COR-L47 (cell line): ENCODE measurements around the gene S100A3.
"Not testable (repeated sequence)": the region's sequence is repeated elsewhere in the genome, so short reads cannot be mapped to it uniquely, and the experiment has no call there.

Experiments
- DNase-seq: peaks from one replicate; lab custom pipeline; 2025; lab: John Stamatoyannopoulos, UW

Gene S100A3

DNA sequence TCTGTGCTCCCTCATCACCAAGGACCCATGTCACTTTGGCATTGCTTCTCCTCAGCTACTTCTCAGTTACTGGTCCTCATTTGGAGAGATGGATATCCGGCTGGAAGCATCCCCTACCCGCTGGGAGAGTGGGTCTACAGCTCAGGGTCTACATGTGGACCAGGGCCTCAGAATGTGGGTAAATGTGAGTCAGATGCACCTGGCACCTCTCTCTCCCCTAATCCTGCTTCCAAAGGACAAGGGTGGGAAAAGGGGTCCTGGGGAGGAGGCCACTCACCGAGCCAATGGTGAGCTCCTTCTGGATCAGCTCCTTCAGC is 14.2 kb downstream of the S100A3 start:
- DNase-seq = no peak

DNA sequence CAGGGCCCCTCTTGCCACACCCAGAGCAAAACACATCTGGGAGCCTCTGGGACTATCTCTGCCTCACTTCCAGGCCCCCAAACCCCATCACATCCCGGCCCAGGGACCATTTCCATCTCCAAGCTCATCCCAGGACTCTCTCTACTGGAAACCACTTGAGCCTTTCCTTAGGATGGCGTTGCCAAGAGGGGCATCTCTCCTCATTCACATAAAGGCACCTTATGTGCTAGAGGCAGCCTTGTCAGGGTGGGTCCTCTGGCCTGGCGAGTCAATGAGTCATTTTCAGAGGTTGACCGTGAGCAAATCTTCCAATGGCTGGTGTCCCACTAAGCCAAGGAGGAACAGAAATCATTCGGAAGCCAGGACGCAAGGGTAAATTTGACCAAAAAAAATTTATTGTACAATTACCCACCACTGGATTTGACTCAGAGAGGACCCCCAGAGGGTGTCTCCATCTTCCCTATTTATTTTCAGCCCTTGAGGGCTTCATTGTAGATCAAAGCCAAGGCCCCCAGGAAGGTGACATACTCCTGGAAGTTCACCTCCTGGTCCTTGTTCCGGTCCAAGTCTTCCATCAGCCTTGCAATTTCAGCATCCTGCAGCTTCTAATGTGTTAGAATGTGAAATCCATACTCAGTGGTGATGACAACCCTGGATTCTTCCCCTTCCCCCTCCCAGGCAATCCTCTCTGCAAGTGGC is 14.7 kb downstream of the S100A3 start:
- DNase-seq = no peak

- DNase-seq = peak; percentile 56
Measured at GRCh38 chr1:153533689-153534201, 15.3 kb downstream of the S100A3 start.

GRCh38 chr1:153532769-153533599 is 16.1 kb downstream of the S100A3 start:
- peak; percentile 92 for DNase-seq

DNA sequence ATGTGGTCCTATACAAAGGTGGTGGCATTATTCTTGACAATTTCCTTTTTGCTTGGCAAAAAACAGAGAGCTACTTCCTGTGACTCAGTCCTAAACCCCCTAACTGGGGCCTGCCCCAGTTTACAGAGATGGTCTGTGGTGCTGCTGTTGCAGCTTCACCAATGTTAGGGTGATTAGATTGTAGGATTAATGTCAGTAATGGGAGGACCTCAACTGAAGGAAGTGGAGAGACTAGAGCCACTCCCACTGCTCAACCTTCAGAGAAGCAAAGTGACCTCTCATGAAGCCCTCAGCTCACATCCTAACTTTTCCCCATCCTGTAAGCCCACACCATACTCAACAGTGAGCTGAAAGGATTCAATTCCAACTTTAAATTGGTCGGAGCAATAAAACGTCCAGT is 16.9 kb downstream of the S100A3 start:
- no peak for DNase-seq

GRCh38 chr1:153531638-153532037 is 17.4 kb downstream of the S100A3 start:
- DNase-seq = no peak

- DNase-seq = no peak
Measured at GRCh38 chr1:153527683-153528040, 21.4 kb downstream of the S100A3 start.

DNA sequence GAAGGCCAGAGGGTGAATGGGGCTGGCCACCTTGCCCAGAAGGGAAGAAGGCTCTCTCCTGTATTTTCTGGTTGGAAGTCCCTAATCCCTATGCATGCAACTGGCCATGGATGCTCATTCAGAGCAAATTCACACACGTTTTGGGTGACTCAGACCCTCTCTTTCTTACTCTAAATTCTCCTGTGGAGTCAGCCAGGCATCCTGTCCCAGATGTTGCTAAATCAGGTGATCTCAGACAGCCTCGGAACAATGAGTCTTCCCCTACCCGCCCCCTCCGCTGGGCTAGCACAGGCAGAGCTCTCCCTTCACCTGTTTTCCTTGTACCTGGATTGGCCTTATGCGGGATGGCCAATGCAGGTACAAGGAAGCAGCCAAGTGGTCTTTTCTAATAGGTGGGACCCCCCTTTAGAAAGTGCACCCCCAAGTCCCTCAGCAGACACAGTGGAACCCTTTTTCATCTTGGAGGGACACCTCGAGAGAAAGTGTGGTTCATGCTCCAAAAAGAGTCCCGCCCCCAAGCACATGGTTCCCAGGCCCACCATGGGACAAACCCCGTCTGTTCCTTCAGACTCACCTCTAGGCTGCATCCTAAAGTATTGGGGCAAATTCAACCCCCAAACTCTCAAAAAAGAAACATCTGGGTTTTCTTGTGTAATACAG is 21.9 kb downstream of the S100A3 start:
- no peak for DNase-seq

GRCh38 chr1:153526132-153526543 is 22.9 kb downstream of the S100A3 start:
- DNase-seq = peak; percentile 48

DNA sequence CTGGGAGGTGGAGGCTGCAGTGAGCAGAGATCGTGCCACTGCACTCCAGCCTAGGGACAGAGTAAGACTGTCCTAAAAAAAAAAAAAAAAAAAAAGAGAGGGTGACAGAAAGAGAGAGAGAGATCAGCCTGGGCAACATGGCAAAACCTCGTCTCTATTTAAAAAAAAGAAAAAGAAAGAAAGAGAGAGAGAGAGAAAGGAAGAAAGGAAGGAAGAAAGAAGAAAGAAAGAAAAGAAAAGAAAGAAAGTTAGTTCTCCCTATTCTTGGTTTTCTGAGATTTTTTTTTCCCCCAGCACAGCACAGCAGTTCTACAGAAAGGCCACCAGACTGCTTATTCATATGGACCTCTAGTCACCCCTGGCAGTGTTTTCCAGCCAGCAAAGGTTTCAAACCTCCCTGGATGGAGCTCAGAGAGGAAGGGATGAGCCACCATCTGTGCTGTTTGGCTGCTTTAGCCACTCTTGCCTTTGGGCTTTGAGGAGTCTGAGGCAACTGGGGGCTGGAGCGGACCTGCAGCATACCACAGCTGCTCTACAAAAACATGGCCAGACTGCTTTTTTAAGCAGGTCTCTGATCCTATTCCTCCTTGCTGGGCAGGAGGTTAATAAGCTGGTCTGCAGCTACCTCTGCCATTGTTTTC is 23.9 kb downstream of the S100A3 start:
- DNase-seq = no peak

DNA sequence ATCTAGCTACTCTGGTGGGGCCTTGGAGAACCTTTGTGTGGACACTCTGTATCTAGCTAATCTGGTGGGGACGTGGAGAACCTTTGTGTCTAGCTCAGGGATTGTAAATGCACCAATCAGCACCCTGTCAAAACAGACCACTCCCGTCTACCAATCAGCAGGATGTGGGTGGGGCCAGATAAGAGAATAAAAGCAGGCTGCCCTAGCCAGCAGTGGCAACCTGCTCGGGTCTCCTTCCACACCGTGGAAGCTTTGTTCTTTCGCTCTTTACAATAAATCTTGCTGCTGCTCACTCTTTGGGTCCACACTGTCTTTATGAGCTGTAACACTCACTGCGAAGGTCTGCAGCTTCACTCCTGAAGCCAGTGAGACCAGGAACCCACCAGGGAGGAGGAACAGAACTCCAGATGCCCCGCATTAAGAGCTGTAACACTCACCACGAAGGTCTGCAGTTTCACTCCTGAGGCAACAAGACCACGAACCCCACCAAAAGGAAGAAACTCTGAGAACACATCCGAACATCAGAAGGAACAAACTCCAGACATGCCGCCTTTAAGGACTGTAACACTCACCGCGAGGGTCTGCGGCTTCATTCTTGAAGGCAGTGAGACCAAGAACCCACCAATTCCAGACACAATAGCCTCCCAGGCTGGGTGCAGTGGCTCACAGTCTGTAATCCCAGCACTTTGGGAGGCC is 26.6 kb downstream of the S100A3 start:
- DNase-seq = not testable (repeated sequence)

GRCh38 chr1:153521808-153522207 is 27.2 kb downstream of the S100A3 start:
- DNase-seq = not testable (repeated sequence)

- no peak for DNase-seq
Measured at GRCh38 chr1:153520818-153521476, 28.1 kb downstream of the S100A3 start.

DNA sequence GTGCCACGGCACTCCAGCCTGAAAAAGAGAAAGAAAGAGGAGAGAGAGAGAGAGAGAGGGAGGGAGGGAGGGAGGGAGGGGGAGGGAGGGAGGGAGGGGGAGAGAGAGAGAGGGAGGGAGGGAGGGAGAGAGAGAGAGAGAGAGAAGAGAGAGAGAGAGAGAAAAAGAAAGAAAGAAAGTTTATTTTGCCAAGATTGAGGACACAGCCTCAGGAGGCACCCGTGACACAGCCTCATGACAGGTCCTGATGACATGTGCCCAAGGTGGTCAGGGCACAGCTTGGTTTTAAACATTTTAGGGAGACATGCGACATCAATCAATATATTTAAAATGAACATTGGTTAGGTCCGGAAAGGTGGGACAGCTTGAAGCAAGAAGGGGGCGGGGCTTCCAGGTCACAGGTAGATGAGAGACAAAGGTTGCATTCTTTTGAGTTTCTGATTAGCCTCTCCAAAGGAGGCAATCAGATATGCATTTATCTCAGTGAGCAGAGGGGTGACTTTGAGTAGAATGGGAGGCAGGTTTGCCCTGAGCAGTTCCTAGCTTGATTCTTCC is 28.8 kb downstream of the S100A3 start:
- DNase-seq = not testable (repeated sequence)

- DNase-seq = no peak
Measured at GRCh38 chr1:153519242-153519641, 29.8 kb downstream of the S100A3 start.

DNA sequence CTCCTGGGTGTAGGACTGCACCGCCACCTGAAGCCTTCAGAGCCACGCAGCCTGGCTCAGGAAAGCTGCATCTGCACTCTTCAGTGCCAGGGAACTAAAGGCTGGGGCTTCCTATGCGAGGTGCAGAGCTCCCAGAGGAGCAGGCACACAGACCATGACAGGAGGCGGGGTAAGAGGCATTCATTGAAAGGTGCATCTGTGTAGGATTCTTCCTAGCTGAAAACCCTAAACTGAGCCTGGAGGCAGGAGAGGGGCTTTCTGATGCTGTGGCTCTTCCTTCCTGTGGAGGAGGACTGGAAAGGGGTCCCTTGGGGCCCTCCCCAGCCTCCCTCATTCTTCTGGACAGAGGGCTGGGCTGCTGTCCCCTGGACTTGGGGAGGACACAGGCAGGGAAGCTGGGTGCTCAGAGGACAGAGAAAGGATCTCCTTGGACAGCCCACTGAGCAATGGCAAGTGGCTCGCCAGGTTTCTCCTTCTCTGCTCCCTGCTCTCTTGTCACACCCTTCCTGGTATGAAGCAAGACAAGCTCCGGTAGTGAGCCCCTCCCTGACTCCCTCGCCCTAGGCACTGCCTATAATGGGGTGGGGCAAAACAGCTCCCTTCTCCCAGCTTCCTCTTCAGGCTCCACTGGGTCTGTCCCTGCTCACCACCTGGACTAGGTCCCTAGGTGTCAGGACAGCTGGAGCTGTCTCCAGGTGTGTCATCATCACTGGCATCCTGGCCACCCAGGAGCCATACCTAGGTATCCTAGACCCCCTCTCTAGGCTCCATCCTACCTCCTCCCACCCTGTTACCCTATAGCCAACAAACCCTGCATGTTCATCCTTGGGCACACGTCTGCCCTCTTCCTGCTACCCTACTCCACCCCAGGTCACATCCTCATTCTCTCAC is 33.3 kb downstream of the S100A3 start:
- peak; percentile 66 for DNase-seq

GRCh38 chr1:153513666-153514065 is 35.4 kb downstream of the S100A3 start:
- DNase-seq = no peak

DNA sequence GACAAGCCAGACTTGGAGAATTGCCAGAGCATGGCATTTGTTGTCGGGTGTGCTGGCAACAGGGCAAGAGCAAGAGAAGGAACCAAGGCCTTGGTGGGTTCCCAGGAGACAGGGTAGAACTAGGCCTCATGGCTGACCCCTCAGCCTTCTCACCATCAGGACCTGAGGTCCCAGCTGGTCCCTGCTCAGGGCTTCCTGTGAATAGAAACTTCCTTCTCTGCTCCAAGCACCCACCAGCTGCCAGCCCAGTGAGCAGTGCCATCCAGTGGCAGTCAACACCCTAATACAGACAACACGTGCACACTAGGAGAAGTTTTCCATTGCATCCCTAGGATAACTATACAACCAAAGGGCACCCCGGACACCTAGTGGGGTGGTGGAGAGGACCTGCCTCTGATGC is 36.0 kb downstream of the S100A3 start:
- DNase-seq = peak; percentile 15

DNA sequence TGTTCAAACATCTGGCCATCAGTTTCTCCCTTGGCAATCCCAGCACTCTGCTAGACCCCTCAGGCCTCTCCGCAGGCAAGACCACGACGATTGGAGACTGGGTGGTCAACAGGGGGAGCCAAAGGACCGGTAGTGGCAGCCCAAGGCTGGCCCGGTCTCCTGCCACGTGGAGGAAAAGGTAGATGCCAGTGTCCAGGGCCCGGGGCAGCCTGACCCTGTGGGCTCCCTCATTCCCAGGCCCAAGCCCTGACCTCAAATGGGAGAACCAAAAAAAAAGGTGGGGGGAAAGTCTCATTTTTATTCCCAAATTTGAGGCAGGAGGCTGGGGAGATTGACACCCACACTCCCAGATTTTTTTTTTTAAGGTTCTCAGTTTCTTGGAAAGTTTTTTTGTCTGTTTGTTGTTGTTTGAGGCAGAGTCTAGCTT is 38.1 kb downstream of the S100A3 start:
- DNase-seq = peak; percentile 78
